Fibroblast of the aortic adventitia (primary cell): ENCODE data around the gene PARN. TPM values are rescaled to one million over a fixed set of nuclear protein-coding genes. Genes with fewer than 3 reads are reported as not detected.

Source experiments
- DNase-seq: peaks from one replicate; pipeline ENCODE4 v3.0.0-alpha.2; 2010; ENCODE audit warnings: low read depth
- H3K4me3 ChIP-seq: 2 replicates; pipeline ENCODE4 v1.5.1; 2011; ENCODE audit warnings: low read depth, mild to moderate bottlenecking, control low read depth, low read length, moderate library complexity
- CTCF ChIP-seq: IDR thresholded peaks from 2 replicates; pipeline ENCODE4 v1.5.1; 2011; ENCODE audit warnings: mild to moderate bottlenecking, low read length, control low read depth, inconsistent platforms; ENCODE audit not compliant: insufficient read depth
- total RNA-seq: library from RNA; depleted of rRNA; stranded (reverse); fragments of >200 nt; gene quantifications from 2 replicates; pipeline ENCODE4 v1.2.3, GENCODE V29; 2012; ENCODE audit warnings: low replicate concordance

The PARN gene
- total RNA-seq, result 37.2 and 65.6 TPM in 2 replicates

- peak; percentile 96 for DNase-seq
- no peak for TF ChIP-seq CTCF
- peak within 1 kb of the TSS; percentile 96 for H3K4me3 ChIP-seq
These were observed at the start of gene PARN for GRCh38 chr16:14629919-14630619. Gene PARN (minus strand): TSS chr16:14630260. CDS start chr16:14630125, 135 bp downstream.

GRCh38 chr16:14678748-14679497, 48.9 kb upstream of the PARN start:
- no peak overlapping the region for H3K4me3 ChIP-seq
- TF ChIP-seq CTCF, result no peak
- no peak for DNase-seq

GRCh38 chr16:14677627-14678026, 47.6 kb upstream of the PARN start:
- no peak overlapping the region for H3K4me3 ChIP-seq
- no peak for TF ChIP-seq CTCF
- no peak for DNase-seq

- no peak for TF ChIP-seq CTCF
- H3K4me3 ChIP-seq, result no peak overlapping the region
- DNase-seq, result no peak
These were observed 46.6 kb upstream of the PARN start for GRCh38 chr16:14676633-14677032.

GRCh38 chr16:14672403-14672971, 42.4 kb upstream of the PARN start:
- peak; percentile 7 for DNase-seq

GRCh38 chr16:14669776-14670175, 39.7 kb upstream of the PARN start:
- no peak overlapping the region for H3K4me3 ChIP-seq
- no peak for TF ChIP-seq CTCF
- DNase-seq, result no peak

More at GRCh38 chr16:14672403-14672971, 42.4 kb upstream of the PARN start:
- H3K4me3 ChIP-seq, result no peak overlapping the region
- no peak for TF ChIP-seq CTCF
